Muscle layer of duodenum (tissue), 2 donors: ENCODE results near the gene VTN.

Experiments used
- H3K27ac ChIP-seq: one replicate; pipeline ENCODE4 v1.7.0; 2013; ENCODE audit warnings: mild to moderate bottlenecking, low read length
- H3K27me3 ChIP-seq: one replicate; pipeline ENCODE4 v1.7.0; 2013; ENCODE audit warnings: low read depth, mild to moderate bottlenecking, control low read depth, low read length
- H3K36me3 ChIP-seq, 2 donors: one replicate each; pipeline ENCODE4 v1.7.0; 2013; ENCODE audit warnings: low read length in 2 of 2, control low read depth in 1 of 2, mild to moderate bottlenecking in 1 of 2; ENCODE audit not compliant: insufficient read depth in 2 of 2, control insufficient read depth in 1 of 2
- H3K4me1 ChIP-seq, 2 donors: one replicate each; pipeline ENCODE4 v1.7.0; 2013; ENCODE audit warnings: low read length in 2 of 2, mild to moderate bottlenecking in 2 of 2, control low read depth in 1 of 2, moderate library complexity in 1 of 2; ENCODE audit not compliant: insufficient read depth in 2 of 2, control insufficient read depth in 1 of 2
- H3K4me3 ChIP-seq, 2 donors: one replicate each; pipeline ENCODE4 v1.7.0; 2013; ENCODE audit warnings: low read length in 2 of 2, low read depth in 1 of 2, mild to moderate bottlenecking in 1 of 2
- H3K9me3 ChIP-seq, 2 donors: one replicate each; pipeline ENCODE4 v1.7.0; 2013; ENCODE audit warnings: low read length in 2 of 2, control low read depth in 1 of 2, mild to moderate bottlenecking in 1 of 2; ENCODE audit not compliant: control insufficient read depth in 1 of 2
- donor health status: healthy.

VTN gene

DNA sequence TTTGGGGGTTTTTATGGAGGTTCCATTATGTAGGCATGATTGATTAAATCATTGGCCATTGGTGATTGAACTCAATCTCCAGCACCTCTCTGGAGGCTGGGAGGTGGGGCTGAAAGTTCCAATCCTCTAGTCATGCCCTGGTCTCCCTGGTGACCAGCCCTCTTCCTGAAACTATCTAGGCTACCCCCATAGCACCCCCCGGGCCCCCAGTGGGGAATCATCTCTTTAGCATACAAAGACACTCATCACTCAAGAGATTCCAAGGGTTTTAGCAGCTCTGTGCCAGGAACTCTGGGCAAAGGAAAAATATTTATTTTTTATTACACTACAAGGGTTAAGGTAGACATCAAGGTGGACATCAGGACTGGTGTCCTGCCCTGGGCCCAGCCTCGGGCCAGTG is 25.3 kb upstream of the VTN start:
- H3K27me3 ChIP-seq = no peaks in the 10 kb centered on the region
- no peaks in the 10 kb centered on the region for H3K9me3 ChIP-seq
- H3K4me1 ChIP-seq = no peaks in the 10 kb centered on the region
- no peak overlapping the region for H3K4me3 ChIP-seq
- peaks cover 16 to 57% of the 10 kb centered on the region in 2 donors for H3K36me3 ChIP-seq
- no peak overlapping the region for H3K27ac ChIP-seq

DNA sequence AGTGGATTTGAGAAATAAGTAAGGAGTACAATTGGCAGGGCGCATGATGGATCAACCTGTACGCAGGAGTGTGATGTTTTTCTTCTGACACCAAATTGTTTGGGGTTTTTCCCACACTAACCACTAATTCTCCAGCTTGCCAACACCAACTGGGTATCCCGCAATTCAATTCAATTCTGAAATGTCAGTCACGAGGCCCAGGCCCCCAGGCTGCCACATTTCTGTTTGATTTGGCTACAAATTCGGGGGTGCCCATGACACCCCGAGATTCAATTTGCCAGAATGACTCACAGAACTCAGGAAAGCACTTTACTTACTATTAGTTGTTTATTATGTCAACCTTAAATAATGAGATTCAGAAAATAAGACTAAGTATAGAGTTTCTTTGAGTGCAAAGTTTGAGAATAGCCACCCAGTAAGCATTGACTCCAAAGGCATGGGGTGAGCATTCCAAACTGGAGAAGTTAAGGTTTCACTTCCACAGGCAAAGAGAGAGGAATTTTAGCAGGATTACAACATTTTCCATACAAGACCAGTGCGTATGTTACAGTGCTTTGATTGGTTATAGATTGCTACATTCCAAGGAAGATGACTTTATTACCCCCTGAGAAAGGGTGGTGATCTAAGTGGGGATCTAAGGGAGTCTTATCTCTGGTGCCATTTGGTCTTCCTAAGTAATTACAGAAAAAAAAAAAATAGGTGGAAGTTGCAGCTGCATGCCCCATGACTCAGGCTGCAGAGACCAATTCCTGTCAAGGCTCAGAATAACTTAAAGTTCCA is 24.4 kb upstream of the VTN start:
- no peaks in the 10 kb centered on the region for H3K27me3 ChIP-seq
- no peak overlapping the region for H3K4me3 ChIP-seq
- no peaks in the 10 kb centered on the region for H3K4me1 ChIP-seq
- no peaks in the 10 kb centered on the region for H3K9me3 ChIP-seq
- H3K27ac ChIP-seq = no peak overlapping the region
- H3K36me3 ChIP-seq = peaks cover 21 to 58% of the 10 kb centered on the region in 2 donors

DNA sequence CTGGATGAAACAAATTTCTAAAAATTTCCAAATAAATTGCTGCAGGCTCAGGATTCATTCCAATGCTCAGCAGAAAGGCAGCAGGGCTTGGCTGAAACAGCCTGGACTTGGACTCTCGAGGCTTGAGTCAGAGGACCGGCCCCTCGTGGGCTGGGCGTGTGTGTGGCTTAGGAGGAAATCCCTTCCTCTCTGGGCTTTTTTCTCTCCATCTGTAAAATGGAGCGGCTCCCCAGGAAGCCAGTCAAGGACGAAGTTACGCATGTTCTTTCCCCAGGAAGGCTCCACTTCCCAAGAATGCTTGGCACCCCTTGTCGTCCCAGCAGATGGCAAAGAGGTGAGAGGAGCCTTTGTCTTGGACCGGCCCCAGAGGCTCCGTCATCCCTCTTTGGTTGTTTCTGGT is 22.4 kb upstream of the VTN start:
- no peaks in the 10 kb centered on the region for H3K4me1 ChIP-seq
- H3K9me3 ChIP-seq = no peaks in the 10 kb centered on the region
- H3K36me3 ChIP-seq = peaks cover 33 to 69% of the 10 kb centered on the region in 2 donors

DNA sequence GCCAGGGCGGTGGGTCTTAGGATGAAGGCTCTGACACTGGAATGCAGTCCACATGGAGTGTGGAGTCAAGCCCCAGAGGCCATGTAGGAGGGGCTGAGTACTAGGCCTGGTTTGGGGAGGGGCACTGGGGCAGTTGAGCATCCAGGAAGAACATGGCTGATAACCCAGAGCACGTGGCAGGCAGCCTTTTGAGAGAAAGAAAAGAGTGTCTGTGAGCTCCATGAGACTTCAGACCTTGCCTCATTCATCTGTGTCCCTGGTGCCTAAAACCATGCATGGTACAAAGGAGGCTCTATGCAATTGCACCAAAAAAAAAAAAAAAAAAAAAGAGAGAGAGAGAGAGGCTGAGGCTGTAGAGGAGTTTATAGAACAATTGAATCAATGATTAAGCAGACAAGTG is 21.3 kb upstream of the VTN start:
- Histone ChIP-seq H3K9me3 (no peaks in the 10 kb centered on the region), H3K27me3 (no peaks in the 10 kb centered on the region), H3K27ac (no peak overlapping the region), H3K4me1 (no peaks in the 10 kb centered on the region), H3K36me3 (peaks cover 33 to 60% of the 10 kb centered on the region in 2 donors), H3K4me3 (no peak overlapping the region)

More for the DNA sequence above, 22.4 kb upstream of the VTN start:
- no peak overlapping the region for H3K4me3 ChIP-seq
- H3K27ac ChIP-seq = no peak overlapping the region
- H3K27me3 ChIP-seq = no peaks in the 10 kb centered on the region

DNA sequence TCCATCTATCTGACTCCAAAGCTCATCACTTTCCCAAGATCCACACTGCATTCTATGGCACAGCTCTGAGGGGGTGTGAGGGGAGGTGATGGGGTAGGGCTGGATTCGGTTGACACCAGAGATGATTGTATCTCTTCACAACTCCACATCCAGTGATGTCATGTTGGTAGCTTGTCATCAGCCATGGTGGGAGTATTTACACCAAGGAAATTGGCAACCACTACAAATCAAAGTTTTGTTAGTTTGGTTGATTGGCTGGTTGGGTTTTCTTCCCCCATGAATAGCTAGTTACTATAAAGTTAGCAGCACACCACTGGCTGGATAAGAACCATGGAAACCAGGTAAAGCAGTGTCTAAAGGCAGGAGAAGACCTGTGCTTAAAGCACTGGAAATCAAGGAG is 20.9 kb upstream of the VTN start:
- H3K36me3 ChIP-seq = peaks cover 30 to 56% of the 10 kb centered on the region in 2 donors
- H3K27me3 ChIP-seq = no peaks in the 10 kb centered on the region
- H3K4me3 ChIP-seq = no peak overlapping the region
- no peaks in the 10 kb centered on the region for H3K9me3 ChIP-seq
- H3K27ac ChIP-seq = no peak overlapping the region
- H3K4me1 ChIP-seq = no peaks in the 10 kb centered on the region

DNA sequence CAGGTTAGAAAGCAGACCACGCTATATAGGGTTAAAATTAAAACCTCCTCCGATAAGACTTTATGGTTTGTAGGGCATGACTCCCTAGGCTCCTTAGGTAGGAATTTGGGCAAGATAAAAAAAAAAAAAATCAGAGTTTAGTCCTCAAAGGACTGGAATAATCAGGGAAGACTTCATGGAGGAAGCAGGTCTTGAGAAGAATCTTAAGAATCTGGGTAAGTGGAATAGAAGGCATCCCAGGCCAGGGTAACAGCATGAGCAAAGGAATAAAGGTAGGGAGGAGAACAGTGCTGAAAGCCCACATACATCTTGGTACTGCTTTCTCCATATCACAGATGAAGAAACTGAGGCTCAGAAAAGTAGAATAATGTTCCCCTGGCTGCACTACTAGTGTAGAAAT is 20.5 kb upstream of the VTN start:
- H3K27ac ChIP-seq = no peak overlapping the region
- no peaks in the 10 kb centered on the region for H3K27me3 ChIP-seq
- no peaks in the 10 kb centered on the region for H3K4me1 ChIP-seq
- no peaks in the 10 kb centered on the region for H3K9me3 ChIP-seq
- no peak overlapping the region for H3K4me3 ChIP-seq
- H3K36me3 ChIP-seq = peaks cover 25 to 52% of the 10 kb centered on the region in 2 donors

DNA sequence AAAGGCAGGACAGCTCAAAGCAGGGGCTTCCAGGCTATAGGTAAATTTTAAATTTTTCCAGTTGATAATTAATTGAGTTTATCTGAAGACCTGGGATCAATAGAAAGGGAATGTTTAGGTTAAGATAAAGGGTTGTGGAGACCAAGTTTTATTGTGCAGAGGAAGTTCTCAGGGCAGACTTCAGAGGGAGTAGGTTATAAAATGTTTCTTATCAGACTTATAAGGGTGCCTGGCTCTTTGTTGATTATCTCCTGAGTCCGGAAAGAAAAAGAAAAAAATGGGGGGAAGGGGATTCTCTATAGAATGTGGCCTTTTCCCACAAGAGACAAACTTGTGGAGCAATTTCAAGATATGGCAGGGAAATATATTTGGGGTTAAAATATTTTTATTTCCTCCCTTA is 20.0 kb upstream of the VTN start:
- H3K9me3 ChIP-seq = no peaks in the 10 kb centered on the region
- peaks cover 24 to 48% of the 10 kb centered on the region in 2 donors for H3K36me3 ChIP-seq
- H3K27me3 ChIP-seq = no peaks in the 10 kb centered on the region
- H3K27ac ChIP-seq = no peak overlapping the region
- H3K4me3 ChIP-seq = no peak overlapping the region
- H3K4me1 ChIP-seq = peaks cover 0 to 3% of the 10 kb centered on the region in 2 donors

DNA sequence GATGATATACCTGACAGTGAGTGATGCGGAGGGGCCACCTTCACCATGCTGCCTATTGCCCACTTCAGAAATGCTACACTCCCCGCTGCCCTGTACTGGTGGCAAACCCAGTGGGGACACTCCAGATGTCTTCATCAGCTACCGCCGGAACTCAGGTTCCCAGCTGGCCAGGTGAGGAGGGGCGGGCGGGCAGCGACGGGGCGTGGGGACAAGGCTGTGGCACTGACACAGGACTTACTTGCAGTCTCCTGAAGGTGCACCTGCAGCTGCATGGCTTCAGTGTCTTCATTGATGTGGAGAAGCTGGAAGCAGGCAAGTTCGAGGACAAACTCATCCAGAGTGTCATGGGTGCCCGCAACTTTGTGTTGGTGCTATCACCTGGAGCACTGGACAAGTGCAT is 18.0 kb upstream of the VTN start:
- no peaks in the 10 kb centered on the region for H3K27me3 ChIP-seq
- no peak overlapping the region for H3K4me3 ChIP-seq
- no peak overlapping the region for H3K27ac ChIP-seq
- no peaks in the 10 kb centered on the region for H3K9me3 ChIP-seq
- peaks cover 24 to 49% of the 10 kb centered on the region in 2 donors for H3K36me3 ChIP-seq
- peaks cover 0 to 5% of the 10 kb centered on the region in 2 donors for H3K4me1 ChIP-seq

DNA sequence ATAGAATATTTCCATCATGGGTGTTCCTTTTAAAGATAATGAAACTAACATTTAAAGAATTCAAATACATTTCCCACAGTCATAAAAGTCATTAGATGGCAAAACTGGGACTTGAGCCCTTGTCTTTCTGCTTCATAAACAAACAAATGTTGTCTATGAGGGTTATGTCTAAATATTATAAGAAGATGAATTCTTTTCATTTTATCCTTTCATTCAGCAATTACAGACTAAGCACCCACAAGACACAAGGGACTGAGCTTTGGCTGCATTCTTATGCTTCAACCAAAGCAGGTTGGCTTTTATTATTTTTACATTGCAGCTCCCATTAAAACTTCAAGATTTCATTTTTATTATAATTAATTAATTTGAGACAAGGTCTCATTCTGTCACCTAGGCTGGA is 16.3 kb upstream of the VTN start:
- Histone ChIP-seq H3K36me3 (peaks cover 24 to 40% of the 10 kb centered on the region in 2 donors), H3K9me3 (no peaks in the 10 kb centered on the region), H3K4me1 (peaks cover 0 to 9% of the 10 kb centered on the region in 2 donors), H3K27me3 (no peaks in the 10 kb centered on the region), H3K27ac (no peak overlapping the region), H3K4me3 (no peak overlapping the region)

DNA sequence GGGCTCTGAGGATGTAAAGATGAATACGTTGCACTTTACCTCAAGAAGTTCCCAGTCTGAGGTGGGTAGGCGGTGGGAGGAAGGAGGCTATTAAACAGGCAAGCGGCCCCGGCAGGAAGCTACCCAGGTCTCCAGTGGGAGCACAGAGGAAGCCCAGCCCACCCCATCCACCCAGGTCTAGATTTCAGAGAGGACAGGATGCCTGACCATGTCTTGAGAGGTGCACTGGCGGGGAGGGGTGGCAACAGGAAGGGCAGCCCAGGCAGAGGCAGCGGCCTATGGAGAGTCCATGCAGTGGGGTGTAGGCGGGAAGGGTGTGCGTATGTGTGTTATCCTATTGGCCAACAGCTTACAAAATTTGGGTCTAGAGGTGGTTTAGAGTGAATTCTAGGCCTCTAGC is 15.3 kb upstream of the VTN start:
- Histone ChIP-seq H3K27ac (no peak overlapping the region), H3K9me3 (no peaks in the 10 kb centered on the region), H3K4me3 (no peak overlapping the region), H3K4me1 (peaks cover 0 to 14% of the 10 kb centered on the region in 2 donors), H3K36me3 (peaks cover 17 to 30% of the 10 kb centered on the region in 2 donors), H3K27me3 (no peaks in the 10 kb centered on the region)

DNA sequence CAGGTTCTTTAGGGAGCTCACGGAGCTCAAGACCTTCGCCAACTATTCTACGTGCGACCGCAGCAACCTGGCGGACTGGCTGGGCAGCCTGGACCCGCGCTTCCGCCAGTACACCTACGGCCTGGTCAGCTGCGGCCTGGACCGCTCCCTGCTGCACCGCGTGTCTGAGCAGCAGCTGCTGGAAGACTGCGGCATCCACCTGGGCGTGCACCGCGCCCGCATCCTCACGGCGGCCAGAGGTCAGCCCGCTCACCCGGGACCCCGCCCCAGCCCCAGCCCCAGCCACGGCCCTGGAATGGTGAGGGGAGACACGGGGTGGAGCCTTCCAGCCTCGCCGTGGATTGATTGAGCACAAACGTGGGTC is 14.9 kb upstream of the VTN start:
- peaks cover 17 to 27% of the 10 kb centered on the region in 2 donors for H3K36me3 ChIP-seq

More for the DNA sequence above, 14.9 kb upstream of the VTN start:
- Histone ChIP-seq H3K4me1 (peaks cover 0 to 14% of the 10 kb centered on the region in 2 donors), H3K4me3 (peak overlapping the region; percentile 51 to 63), H3K9me3 (no peaks in the 10 kb centered on the region), H3K27me3 (no peaks in the 10 kb centered on the region), H3K27ac (no peak overlapping the region)
